Endothelial cell (in vitro differentiated cells): ENCODE results near the gene ARL5C. TPM values are rescaled to one million over a fixed set of nuclear protein-coding genes. Genes with fewer than 3 reads are reported as not detected.

Source experiments
- DNase-seq: peaks from one replicate; pipeline ENCODE4 v3.0.0; 2021; ENCODE audit warnings: low spot score
- H3K27ac Mint-ChIP-seq: one replicate; pipeline ENCODE4 v1.8.0; 2021; ENCODE audit warnings: mixed read lengths, inconsistent platforms; ENCODE audit not compliant: unreplicated experiment
- H3K27me3 Mint-ChIP-seq: one replicate; pipeline ENCODE4 v1.8.0; 2021; ENCODE audit warnings: mild to moderate bottlenecking, moderate library complexity, mixed read lengths, inconsistent platforms; ENCODE audit not compliant: unreplicated experiment
- H3K36me3 Mint-ChIP-seq: one replicate; pipeline ENCODE4 v1.8.0; 2021; ENCODE audit warnings: mild to moderate bottlenecking, low read depth, mixed read lengths, inconsistent platforms; ENCODE audit not compliant: unreplicated experiment
- H3K4me1 Mint-ChIP-seq: one replicate; pipeline ENCODE4 v1.8.0; 2021; ENCODE audit warnings: mild to moderate bottlenecking, mixed read lengths, inconsistent platforms; ENCODE audit not compliant: unreplicated experiment
- H3K4me3 Mint-ChIP-seq: one replicate; pipeline ENCODE4 v1.8.0; 2021; ENCODE audit warnings: mild to moderate bottlenecking, mixed read lengths, inconsistent platforms; ENCODE audit not compliant: unreplicated experiment
- H3K9me3 Mint-ChIP-seq: one replicate; pipeline ENCODE4 v1.8.0; 2021; ENCODE audit warnings: mixed read lengths, inconsistent platforms; ENCODE audit not compliant: unreplicated experiment
- CTCF ChIP-seq: fragments of 200-600 bp; sonication (generic); IDR thresholded peaks from one replicate; pipeline ENCODE4 v1.5.0; 2021; ENCODE audit warnings: antibody characterized with exemption; ENCODE audit not compliant: unreplicated experiment
- total RNA-seq: library from RNA; stranded (reverse); fragmentation: NEBNext Ultra II Directional; extraction: Animal tissue kit (Norgen Biotek cat#: 25700); gene quantifications from one replicate; pipeline ENCODE4 v1.2.1, GENCODE V29; 2021; ENCODE audit not compliant: unreplicated experiment

ARL5C gene
- total RNA-seq, 1 donor from 2014 or later, result not detected

GRCh38 chr17:39173526-39174274, 7.7 kb upstream of the ARL5C start:
- Mint-ChIP-seq H3K4me3 (no peak overlapping the region), H3K27ac (no peak overlapping the region), H3K4me1 (no peaks in the 10 kb centered on the region), H3K9me3 (no peaks in the 10 kb centered on the region), H3K27me3 (peaks cover 15% of the 10 kb centered on the region), H3K36me3 (peaks cover 27% of the 10 kb centered on the region)
- no peak for DNase-seq
- no peak for TF ChIP-seq CTCF

- no peak for TF ChIP-seq CTCF
- no peak overlapping the region for H3K4me3 Mint-ChIP-seq
- no peaks in the 10 kb centered on the region for H3K4me1 Mint-ChIP-seq
- H3K9me3 Mint-ChIP-seq, result no peaks in the 10 kb centered on the region
- H3K36me3 Mint-ChIP-seq, result peaks cover 26% of the 10 kb centered on the region
- H3K27me3 Mint-ChIP-seq, result peaks cover 13% of the 10 kb centered on the region
- no peak overlapping the region for H3K27ac Mint-ChIP-seq
- no peak for DNase-seq
Measured at GRCh38 chr17:39173080-39173479, 7.1 kb upstream of the ARL5C start.

- H3K27ac Mint-ChIP-seq, result no peak overlapping the region
- no peak overlapping the region for H3K4me3 Mint-ChIP-seq
Measured at GRCh38 chr17:39171933-39172332, 6.0 kb upstream of the ARL5C start.

GRCh38 chr17:39170558-39170957, 4.6 kb upstream of the ARL5C start:
- Mint-ChIP-seq H3K27ac (no peak overlapping the region), H3K36me3 (peaks cover 4% of the 10 kb centered on the region), H3K27me3 (peaks cover 10% of the 10 kb centered on the region), H3K9me3 (no peaks in the 10 kb centered on the region), H3K4me3 (no peak overlapping the region), H3K4me1 (peaks cover 11% of the 10 kb centered on the region)
- TF ChIP-seq CTCF, result no peak
- no peak for DNase-seq

More at GRCh38 chr17:39171933-39172332, 6.0 kb upstream of the ARL5C start:
- no peak for DNase-seq
- Mint-ChIP-seq H3K9me3 (no peaks in the 10 kb centered on the region), H3K36me3 (peaks cover 17% of the 10 kb centered on the region), H3K4me1 (peaks cover 5% of the 10 kb centered on the region), H3K27me3 (peaks cover 10% of the 10 kb centered on the region)
- no peak for TF ChIP-seq CTCF

- Mint-ChIP-seq H3K9me3 (no peaks in the 10 kb centered on the region), H3K27me3 (peaks cover 10% of the 10 kb centered on the region), H3K27ac (no peak overlapping the region), H3K4me3 (no peak overlapping the region), H3K36me3 (peaks cover 3% of the 10 kb centered on the region), H3K4me1 (peaks cover 11% of the 10 kb centered on the region)
- no peak for DNase-seq
- no peak for TF ChIP-seq CTCF
Measured at GRCh38 chr17:39170109-39170508, 4.1 kb upstream of the ARL5C start.
